ENCODE measurements around the gene CLIC5.

CLIC5 gene

GRCh38 chr6:45920819-45921511, 94.7 kb downstream of the CLIC5 start:
- DNase-seq: no peak
- Mint-ChIP-seq H3K27me3 (no peaks in the 10 kb centered on the region), H3K36me3 (ENCODE audit: insufficient read depth) (no peaks in the 10 kb centered on the region), H3K4me3 (no peak overlapping the region), H3K27ac (no peak overlapping the region), H3K4me1 (ENCODE audit: low read depth in 2 of 2) (peaks cover 2 to 5% of the 10 kb centered on the region in 2 donors), H3K9me3 (no peaks in the 10 kb centered on the region)
- ATAC-seq (replicated peaks): no peak

GRCh38 chr6:45917439-45917838, 98.2 kb downstream of the CLIC5 start:
- no peaks in the 10 kb centered on the region for H3K36me3 Mint-ChIP-seq (ENCODE audit: insufficient read depth)
- no peaks in the 10 kb centered on the region for H3K27me3 Mint-ChIP-seq
- no peak for DNase-seq
- H3K4me1 Mint-ChIP-seq (ENCODE audit: low read depth in 2 of 2): peaks cover 0 to under 1% of the 10 kb centered on the region in 2 donors
- no peak for ATAC-seq (replicated peaks)
- H3K9me3 Mint-ChIP-seq: no peaks in the 10 kb centered on the region
- H3K27ac Mint-ChIP-seq: no peak overlapping the region
- no peak overlapping the region for H3K4me3 Mint-ChIP-seq

GRCh38 chr6:45916692-45917091, 99.0 kb downstream of the CLIC5 start:
- Mint-ChIP-seq H3K4me1 (ENCODE audit: low read depth in 2 of 2) (no peaks in the 10 kb centered on the region), H3K27me3 (no peaks in the 10 kb centered on the region)

GRCh38 chr6:45915780-45916468, 99.7 kb downstream of the CLIC5 start:
- no peaks in the 10 kb centered on the region for H3K4me1 Mint-ChIP-seq (ENCODE audit: low read depth in 2 of 2)
- DNase-seq: no peak
- peaks cover 3% of the 10 kb centered on the region for H3K36me3 Mint-ChIP-seq (ENCODE audit: insufficient read depth)
- no peaks in the 10 kb centered on the region for H3K27me3 Mint-ChIP-seq
- H3K27ac Mint-ChIP-seq: no peak overlapping the region
- ATAC-seq (replicated peaks): no peak
- H3K9me3 Mint-ChIP-seq: no peaks in the 10 kb centered on the region
- no peak overlapping the region for H3K4me3 Mint-ChIP-seq

More at GRCh38 chr6:45916692-45917091, 99.0 kb downstream of the CLIC5 start:
- DNase-seq (no peak), ATAC-seq (replicated peaks) (no peak)
- Mint-ChIP-seq H3K4me3 (no peak overlapping the region), H3K9me3 (no peaks in the 10 kb centered on the region), H3K27ac (no peak overlapping the region), H3K36me3 (ENCODE audit: insufficient read depth) (peaks cover under 1% of the 10 kb centered on the region)

GRCh38 chr6:45911691-45912090, 104.0 kb downstream of the CLIC5 start:
- Mint-ChIP-seq H3K9me3 (no peaks in the 10 kb centered on the region), H3K27ac (no peak overlapping the region), H3K4me3 (no peak overlapping the region), H3K36me3 (ENCODE audit: insufficient read depth) (peaks cover 3% of the 10 kb centered on the region), H3K27me3 (no peaks in the 10 kb centered on the region), H3K4me1 (ENCODE audit: low read depth in 2 of 2) (no peaks in the 10 kb centered on the region)
- DNase-seq (no peak), ATAC-seq (replicated peaks) (no peak)

- Mint-ChIP-seq H3K9me3 (no peaks in the 10 kb centered on the region), H3K4me1 (ENCODE audit: low read depth in 2 of 2) (no peaks in the 10 kb centered on the region), H3K36me3 (ENCODE audit: insufficient read depth) (peaks cover 4% of the 10 kb centered on the region), H3K27me3 (no peaks in the 10 kb centered on the region), H3K27ac (no peak overlapping the region), H3K4me3 (no peak overlapping the region)
- ATAC-seq (replicated peaks) (no peak), DNase-seq (no peak)
Observed at GRCh38 chr6:45903959-45904358, 111.7 kb downstream of the CLIC5 start.

GRCh38 chr6:45902984-45903383, 112.7 kb downstream of the CLIC5 start:
- no peak for ATAC-seq (replicated peaks)
- Mint-ChIP-seq H3K4me3 (no peak overlapping the region), H3K9me3 (no peaks in the 10 kb centered on the region), H3K27ac (no peak overlapping the region), H3K27me3 (no peaks in the 10 kb centered on the region), H3K4me1 (ENCODE audit: low read depth in 2 of 2) (peaks cover 0 to under 1% of the 10 kb centered on the region in 2 donors), H3K36me3 (ENCODE audit: insufficient read depth) (peaks cover 4% of the 10 kb centered on the region)
- no peak for DNase-seq

- ATAC-seq (replicated peaks) (no peak), DNase-seq (no peak)
- peaks cover 0 to 4% of the 10 kb centered on the region in 2 donors for H3K4me1 Mint-ChIP-seq (ENCODE audit: low read depth in 2 of 2)
- H3K27me3 Mint-ChIP-seq: no peaks in the 10 kb centered on the region
- no peak overlapping the region for H3K4me3 Mint-ChIP-seq
- H3K9me3 Mint-ChIP-seq: no peaks in the 10 kb centered on the region
- peaks cover 6% of the 10 kb centered on the region for H3K36me3 Mint-ChIP-seq (ENCODE audit: insufficient read depth)
- H3K27ac Mint-ChIP-seq: no peak overlapping the region
Observed at GRCh38 chr6:45901767-45902650, 113.7 kb downstream of the CLIC5 start.

- peaks cover 0 to 9% of the 10 kb centered on the region in 2 donors for H3K4me1 Mint-ChIP-seq (ENCODE audit: low read depth in 2 of 2)
- no peaks in the 10 kb centered on the region for H3K9me3 Mint-ChIP-seq
- no peak overlapping the region for H3K4me3 Mint-ChIP-seq
- no peak overlapping the region for H3K27ac Mint-ChIP-seq
- ATAC-seq (replicated peaks) (no peak), DNase-seq (no peak)
- H3K27me3 Mint-ChIP-seq: no peaks in the 10 kb centered on the region
- H3K36me3 Mint-ChIP-seq (ENCODE audit: insufficient read depth): peaks cover 8% of the 10 kb centered on the region
Observed at GRCh38 chr6:45900808-45901752, 114.6 kb downstream of the CLIC5 start.

GRCh38 chr6:45899683-45899946, 116.0 kb downstream of the CLIC5 start:
- Mint-ChIP-seq H3K36me3 (ENCODE audit: insufficient read depth) (peaks cover 8% of the 10 kb centered on the region), H3K9me3 (no peaks in the 10 kb centered on the region), H3K4me3 (no peak overlapping the region), H3K27ac (no peak overlapping the region), H3K27me3 (no peaks in the 10 kb centered on the region), H3K4me1 (ENCODE audit: low read depth in 2 of 2) (peaks cover 6 to 18% of the 10 kb centered on the region in 2 donors)
- DNase-seq: no peak
- ATAC-seq (replicated peaks): no peak

GRCh38 chr6:45898941-45899682, 116.5 kb downstream of the CLIC5 start:
- H3K27ac Mint-ChIP-seq: no peak overlapping the region
- ATAC-seq (replicated peaks) (no peak), DNase-seq (no peak)
- no peak overlapping the region for H3K4me3 Mint-ChIP-seq
- peaks cover 8% of the 10 kb centered on the region for H3K36me3 Mint-ChIP-seq (ENCODE audit: insufficient read depth)
- no peaks in the 10 kb centered on the region for H3K27me3 Mint-ChIP-seq
- no peaks in the 10 kb centered on the region for H3K9me3 Mint-ChIP-seq
- peaks cover 6 to 18% of the 10 kb centered on the region in 2 donors for H3K4me1 Mint-ChIP-seq (ENCODE audit: low read depth in 2 of 2)

- peaks cover 3% of the 10 kb centered on the region for H3K36me3 Mint-ChIP-seq (ENCODE audit: insufficient read depth)
Observed at GRCh38 chr6:45896783-45897441, 118.7 kb downstream of the CLIC5 start.

More at GRCh38 chr6:45896783-45897441, 118.7 kb downstream of the CLIC5 start:
- ATAC-seq (replicated peaks) (no peak), DNase-seq (no peak)
- H3K4me1 Mint-ChIP-seq (ENCODE audit: low read depth in 2 of 2): peaks cover 6 to 18% of the 10 kb centered on the region in 2 donors
- no peak overlapping the region for H3K4me3 Mint-ChIP-seq
- H3K27me3 Mint-ChIP-seq: no peaks in the 10 kb centered on the region
- H3K9me3 Mint-ChIP-seq: no peaks in the 10 kb centered on the region
- H3K27ac Mint-ChIP-seq: no peak overlapping the region
